ENCODE data around the gene CES2. TPM values are rescaled to one million over a fixed set of nuclear protein-coding genes. Genes with fewer than 3 reads are reported as not detected.

Gene CES2
- total RNA-seq, 5 donors from 2014 or later (not counting 1 experiment from before 2014, with no cell fraction given) = 35.3 to 56.5 (median 50.2) TPM

DNA sequence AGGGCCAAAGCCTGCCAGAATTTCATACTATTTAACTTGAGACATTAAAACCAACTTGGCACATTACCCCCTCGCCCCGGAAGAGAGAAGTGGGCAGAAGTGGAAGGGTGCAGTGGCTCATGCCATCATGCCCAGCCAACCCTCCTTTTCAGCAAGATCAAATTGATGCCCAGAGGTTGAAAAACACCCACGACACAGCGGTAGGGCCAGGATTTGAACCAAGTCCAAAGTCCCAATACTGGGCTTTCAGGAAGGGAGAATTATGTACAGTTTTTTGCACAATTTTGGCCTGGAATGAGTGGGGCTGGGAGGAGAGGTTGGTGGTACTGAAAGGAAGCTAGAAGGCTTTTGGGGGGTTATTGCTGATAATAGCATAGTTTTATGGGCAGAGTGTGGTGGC is 44.0 kb upstream of the CES2 start:
- Mint-ChIP-seq H3K36me3 (peaks cover 4% of the 10 kb centered on the region), H3K27me3 (no peaks in the 10 kb centered on the region), H3K4me1 (peaks cover 6 to 23% (median 23%) of the 10 kb centered on the region in 3 donors), H3K9me3 (no peaks in the 10 kb centered on the region), H3K4me3 (no peak overlapping the region), H3K27ac (no peak overlapping the region)
- peaks cover 0 to 2% of the 10 kb centered on the region in 2 experiments for H3K27me3 ChIP-seq (replicated peaks in 1 of 2; ENCODE audit: control insufficient read depth in 2 of 2, extremely low read depth in 1 of 2, insufficient read depth in 2 of 2, low read length in 1 of 2)
- WGBS (ENCODE audit: insufficient coverage) = no CpG with 5 or more reads among the region's 4 CpGs
- POLR2A ChIA-PET = interaction anchor here in 1 of 2 donors (0.7 kb wide), 1 partner anchor 77 kb away, joined by 6 read pairs; no protein-coding TSS in a partner anchor
- CTCF ChIA-PET = interaction anchor here (0.6 to 1.1 kb wide), 4 partner anchors 9 to 554 kb away, joined by 3 to 10 read pairs (median 4); no protein-coding TSS in a partner anchor
- H3K4me1 ChIP-seq (ENCODE audit: control insufficient read depth in 1 of 2, extremely low read depth in 1 of 2, insufficient read depth in 2 of 2, low read length in 2 of 2) = peaks cover 0 to 10% of the 10 kb centered on the region in 2 experiments
- no peak for ATAC-seq (replicated peaks in 1 of 4)
- no peaks in the 10 kb centered on the region for H3K9me3 ChIP-seq
- H3K27ac ChIP-seq (ENCODE audit: low read length) = no peak overlapping the region
- H3K4me3 ChIP-seq (ENCODE audit: control insufficient read depth in 1 of 2, extremely low read depth in 1 of 2, low read length in 1 of 2) = no peak overlapping the region
- peaks cover 7 to 11% of the 10 kb centered on the region in 2 donors for H3K36me3 ChIP-seq (ENCODE audit: control insufficient read depth in 2 of 2, extremely low read depth in 1 of 2, insufficient read depth in 1 of 2, low read length in 1 of 2)
- DNase-seq = no peak

DNA sequence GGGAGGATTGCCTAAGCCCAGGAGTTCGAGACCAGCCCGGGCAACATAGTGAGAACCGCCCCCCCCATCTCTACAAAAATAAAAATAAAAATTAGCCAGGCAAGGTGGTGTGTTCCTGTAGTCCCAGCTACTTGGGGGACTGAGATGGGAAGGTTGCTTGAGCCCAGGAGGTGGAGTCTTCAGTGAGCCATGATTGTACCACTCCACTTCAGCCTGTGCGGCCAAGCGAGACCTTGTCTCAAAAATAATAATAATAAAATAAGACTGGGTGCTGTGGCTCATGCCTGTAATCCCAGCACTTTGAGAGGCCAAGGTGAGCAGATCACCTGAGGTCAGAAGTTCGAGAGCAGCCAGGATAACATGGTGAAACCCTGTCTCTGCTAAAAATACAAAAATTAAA is 43.5 kb upstream of the CES2 start:
- H3K27me3 Mint-ChIP-seq = no peaks in the 10 kb centered on the region
- H3K4me1 ChIP-seq (ENCODE audit: control insufficient read depth in 1 of 2, extremely low read depth in 1 of 2, insufficient read depth in 2 of 2, low read length in 2 of 2) = peaks cover 0 to 10% of the 10 kb centered on the region in 2 experiments
- DNase-seq (no peak), ATAC-seq (replicated peaks in 1 of 4) (no peak)
- H3K27me3 ChIP-seq (replicated peaks in 1 of 2; ENCODE audit: control insufficient read depth in 2 of 2, extremely low read depth in 1 of 2, insufficient read depth in 2 of 2, low read length in 1 of 2) = peaks cover 0 to 2% of the 10 kb centered on the region in 2 experiments
- H3K9me3 ChIP-seq = no peaks in the 10 kb centered on the region
- WGBS (ENCODE audit: insufficient coverage) = 88% methylated on average over 1 of the region's 6 CpGs
- CTCF ChIA-PET = interaction anchor here in 1 of 2 donors (1.1 kb wide), 1 partner anchor 554 kb away, joined by 10 read pairs; no protein-coding TSS in a partner anchor
- H3K4me3 ChIP-seq (ENCODE audit: control insufficient read depth in 1 of 2, extremely low read depth in 1 of 2, low read length in 1 of 2) = no peak overlapping the region
- POLR2A ChIA-PET = interaction anchor here in 1 of 2 donors (0.7 kb wide), 1 partner anchor 77 kb away, joined by 6 read pairs; no protein-coding TSS in a partner anchor
- H3K4me1 Mint-ChIP-seq = peaks cover 6 to 23% (median 20%) of the 10 kb centered on the region in 3 donors
- H3K27ac Mint-ChIP-seq = no peak overlapping the region
- H3K4me3 Mint-ChIP-seq = no peak overlapping the region
- no peak overlapping the region for H3K27ac ChIP-seq (ENCODE audit: low read length)
- no peaks in the 10 kb centered on the region for H3K36me3 Mint-ChIP-seq
- H3K9me3 Mint-ChIP-seq = no peaks in the 10 kb centered on the region
- peaks cover 5 to 8% of the 10 kb centered on the region in 2 donors for H3K36me3 ChIP-seq (ENCODE audit: control insufficient read depth in 2 of 2, extremely low read depth in 1 of 2, insufficient read depth in 1 of 2, low read length in 1 of 2)

GRCh38 chr16:66894055-66894454 is 41.3 kb upstream of the CES2 start:
- Histone ChIP-seq H3K4me1 (ENCODE audit: control insufficient read depth in 1 of 2, extremely low read depth in 1 of 2, insufficient read depth in 2 of 2, low read length in 2 of 2) (peaks cover 0 to 10% of the 10 kb centered on the region in 2 experiments), H3K4me3 (ENCODE audit: control insufficient read depth in 1 of 2, extremely low read depth in 1 of 2, low read length in 1 of 2) (no peak overlapping the region), H3K9me3 (no peaks in the 10 kb centered on the region), H3K27me3 (replicated peaks in 1 of 2; ENCODE audit: control insufficient read depth in 2 of 2, extremely low read depth in 1 of 2, insufficient read depth in 2 of 2, low read length in 1 of 2) (peaks cover 0 to 2% of the 10 kb centered on the region in 2 experiments), H3K27ac (ENCODE audit: low read length) (no peak overlapping the region), H3K36me3 (ENCODE audit: control insufficient read depth in 2 of 2, extremely low read depth in 1 of 2, insufficient read depth in 1 of 2, low read length in 1 of 2) (peaks cover 0 to 7% of the 10 kb centered on the region in 2 donors)
- no peak for ATAC-seq (replicated peaks in 1 of 4)
- Mint-ChIP-seq H3K36me3 (no peaks in the 10 kb centered on the region), H3K27me3 (no peaks in the 10 kb centered on the region), H3K9me3 (no peaks in the 10 kb centered on the region), H3K27ac (no peak overlapping the region), H3K4me1 (peaks cover 3 to 14% (median 10%) of the 10 kb centered on the region in 3 donors), H3K4me3 (no peak overlapping the region)
- CTCF ChIA-PET = no interaction called here
- POLR2A ChIA-PET = no interaction called here
- WGBS (ENCODE audit: insufficient coverage) = 83% methylated on average over 1 of the region's 2 CpGs
- DNase-seq = no peak

DNA sequence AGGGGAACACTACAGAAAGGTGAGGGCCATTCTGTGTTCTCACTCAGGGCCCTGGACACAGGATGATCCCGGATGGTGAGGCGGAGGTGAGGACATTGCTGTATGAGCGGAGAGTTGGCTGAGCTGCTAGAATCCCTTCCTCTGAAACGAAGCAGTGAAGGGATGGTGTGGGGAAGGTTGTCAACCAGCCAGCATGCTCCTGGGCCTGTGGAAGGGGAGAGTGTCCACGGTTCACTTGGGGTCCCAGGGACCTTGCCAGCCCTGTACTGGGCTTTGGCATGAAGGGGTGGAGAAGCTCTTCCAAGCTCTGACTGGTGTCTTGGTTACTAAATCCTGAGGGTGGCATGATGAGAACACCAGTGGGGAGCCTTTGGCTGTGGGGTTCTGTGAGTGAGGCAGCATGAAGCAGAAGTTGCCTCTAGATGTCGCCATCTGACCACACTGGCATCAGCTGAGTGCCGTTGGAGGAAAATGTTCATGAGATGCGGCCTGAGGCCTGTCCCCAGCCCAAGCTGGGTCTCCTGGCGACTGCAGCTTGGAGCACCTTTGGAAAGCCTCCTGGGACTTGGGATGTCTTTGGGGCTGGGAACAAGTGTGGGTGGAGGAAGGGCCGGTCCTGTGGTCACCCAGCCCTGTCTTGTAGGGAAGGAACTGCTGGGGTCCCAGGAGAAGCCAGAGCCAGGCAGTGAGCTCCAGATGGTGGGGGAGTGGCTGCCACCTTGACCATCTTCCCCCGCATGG is 40.2 kb upstream of the CES2 start:
- H3K27ac Mint-ChIP-seq = no peak overlapping the region
- Histone ChIP-seq H3K27me3 (replicated peaks in 1 of 2; ENCODE audit: control insufficient read depth in 2 of 2, extremely low read depth in 1 of 2, insufficient read depth in 2 of 2, low read length in 1 of 2) (peaks cover 0 to 2% of the 10 kb centered on the region in 2 experiments), H3K27ac (ENCODE audit: low read length) (no peak overlapping the region), H3K4me3 (ENCODE audit: control insufficient read depth in 1 of 2, extremely low read depth in 1 of 2, low read length in 1 of 2) (no peak overlapping the region), H3K4me1 (ENCODE audit: control insufficient read depth in 1 of 2, extremely low read depth in 1 of 2, insufficient read depth in 2 of 2, low read length in 2 of 2) (peaks cover 0 to 10% of the 10 kb centered on the region in 2 experiments), H3K36me3 (ENCODE audit: control insufficient read depth in 2 of 2, extremely low read depth in 1 of 2, insufficient read depth in 1 of 2, low read length in 1 of 2) (peaks cover 0 to 4% of the 10 kb centered on the region in 2 donors), H3K9me3 (no peaks in the 10 kb centered on the region)
- DNase-seq = peak in 33 of 35 experiments; percentile 20 to 75 (median 43)
- ChIA-PET CTCF (interaction anchor here (0.6 to 1.2 kb wide), 7 partner anchors 13 to 881 kb away, joined by 3 to 5 read pairs (median 3); partner anchors contain the start of gene PDP2 (in 1 of the 2)), POLR2A (interaction anchor here in 1 of 2 donors (0.6 kb wide), 1 partner anchor 49 kb away, joined by 4 read pairs; no protein-coding TSS in a partner anchor)
- peaks cover 3 to 14% (median 10%) of the 10 kb centered on the region in 3 donors for H3K4me1 Mint-ChIP-seq
- no peaks in the 10 kb centered on the region for H3K27me3 Mint-ChIP-seq
- no peak overlapping the region for H3K4me3 Mint-ChIP-seq
- H3K36me3 Mint-ChIP-seq = no peaks in the 10 kb centered on the region
- WGBS (ENCODE audit: insufficient coverage) = 58% methylated on average over 11 of the region's 11 CpGs
- H3K9me3 Mint-ChIP-seq = no peaks in the 10 kb centered on the region
- peak; percentile 77 to 90 (median 84) for ATAC-seq (replicated peaks in 1 of 4)

DNA sequence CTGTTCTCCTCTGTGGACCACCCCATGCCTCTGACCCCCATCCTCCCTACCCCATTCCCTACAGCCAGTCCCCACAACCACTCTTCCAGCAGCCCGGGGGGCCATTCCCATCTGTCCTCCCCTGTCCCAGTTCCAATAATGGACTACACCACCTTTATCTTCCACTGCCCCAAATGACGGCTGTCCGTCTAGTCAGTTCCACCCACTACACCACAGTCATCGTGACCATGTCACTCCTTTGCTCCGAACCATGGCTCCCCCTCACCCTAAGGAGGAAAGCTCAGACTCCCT is 39.7 kb upstream of the CES2 start:
- peaks cover 0 to 10% of the 10 kb centered on the region in 2 experiments for H3K4me1 ChIP-seq (ENCODE audit: control insufficient read depth in 1 of 2, extremely low read depth in 1 of 2, insufficient read depth in 2 of 2, low read length in 2 of 2)
- no peak overlapping the region for H3K27ac ChIP-seq (ENCODE audit: low read length)
- ChIA-PET CTCF (interaction anchor here (0.6 to 1.2 kb wide), 7 partner anchors 14 to 228 kb away, joined by 3 read pairs; partner anchors contain the start of gene PDP2 (in 1 of the 2)), POLR2A (interaction anchor here in 1 of 2 donors (0.6 kb wide), 1 partner anchor 49 kb away, joined by 4 read pairs; no protein-coding TSS in a partner anchor)
- H3K9me3 Mint-ChIP-seq = no peaks in the 10 kb centered on the region
- ATAC-seq (replicated peaks in 1 of 4) (no peak), DNase-seq (no peak)
- H3K27me3 ChIP-seq (replicated peaks in 1 of 2; ENCODE audit: control insufficient read depth in 2 of 2, extremely low read depth in 1 of 2, insufficient read depth in 2 of 2, low read length in 1 of 2) = peaks cover 0 to 2% of the 10 kb centered on the region in 2 experiments
- H3K4me3 Mint-ChIP-seq = no peak overlapping the region
- H3K36me3 Mint-ChIP-seq = no peaks in the 10 kb centered on the region
- no peak overlapping the region for H3K27ac Mint-ChIP-seq
- H3K4me3 ChIP-seq (ENCODE audit: control insufficient read depth in 1 of 2, extremely low read depth in 1 of 2, low read length in 1 of 2) = no peak overlapping the region
- H3K36me3 ChIP-seq (ENCODE audit: control insufficient read depth in 2 of 2, extremely low read depth in 1 of 2, insufficient read depth in 1 of 2, low read length in 1 of 2) = peaks cover 0 to 4% of the 10 kb centered on the region in 2 donors
- H3K27me3 Mint-ChIP-seq = no peaks in the 10 kb centered on the region
- H3K9me3 ChIP-seq = no peaks in the 10 kb centered on the region
- H3K4me1 Mint-ChIP-seq = peaks cover 3 to 14% (median 10%) of the 10 kb centered on the region in 3 donors
- WGBS (ENCODE audit: insufficient coverage) = 100% methylated on average over 5 of the region's 5 CpGs

GRCh38 chr16:66895999-66896398 is 39.3 kb upstream of the CES2 start:
- Histone ChIP-seq H3K36me3 (ENCODE audit: control insufficient read depth in 2 of 2, extremely low read depth in 1 of 2, insufficient read depth in 1 of 2, low read length in 1 of 2) (peaks cover 0 to 4% of the 10 kb centered on the region in 2 donors), H3K4me1 (ENCODE audit: control insufficient read depth in 1 of 2, extremely low read depth in 1 of 2, insufficient read depth in 2 of 2, low read length in 2 of 2) (peaks cover 0 to 10% of the 10 kb centered on the region in 2 experiments), H3K9me3 (no peaks in the 10 kb centered on the region), H3K27me3 (replicated peaks in 1 of 2; ENCODE audit: control insufficient read depth in 2 of 2, extremely low read depth in 1 of 2, insufficient read depth in 2 of 2, low read length in 1 of 2) (peaks cover 0 to 2% of the 10 kb centered on the region in 2 experiments), H3K27ac (ENCODE audit: low read length) (no peak overlapping the region), H3K4me3 (ENCODE audit: control insufficient read depth in 1 of 2, extremely low read depth in 1 of 2, low read length in 1 of 2) (no peak overlapping the region)
- no peak for DNase-seq
- Mint-ChIP-seq H3K27ac (no peak overlapping the region), H3K27me3 (no peaks in the 10 kb centered on the region), H3K4me3 (no peak overlapping the region), H3K36me3 (no peaks in the 10 kb centered on the region), H3K4me1 (peaks cover 3 to 14% (median 10%) of the 10 kb centered on the region in 3 donors), H3K9me3 (no peaks in the 10 kb centered on the region)
- 96% methylated on average over 2 of the region's 3 CpGs for WGBS (ENCODE audit: insufficient coverage)
- no peak for ATAC-seq (replicated peaks in 1 of 4)
- ChIA-PET POLR2A (no interaction called here), CTCF (interaction anchor here (0.6 to 1.2 kb wide), 4 partner anchors 14 to 228 kb away, joined by 3 read pairs; partner anchors contain the start of gene PDP2 (in 1 of the 2))

All from T-cell (primary cell).